Epithelial cell of esophagus (primary cell): ENCODE measurements around the gene FBXW4.

Experiments used
- DNase-seq: peaks from one replicate; pipeline ENCODE4 v3.0.0; 2010; ENCODE audit warnings: low read depth
- H3K4me3 ChIP-seq: 2 replicates; pipeline ENCODE4 v1.5.1; 2011; ENCODE audit warnings: mild to moderate bottlenecking, low read length, control low read depth
- CTCF ChIP-seq: IDR thresholded peaks from 2 replicates; pipeline ENCODE4 v1.5.1; 2011; ENCODE audit warnings: low read depth, mild to moderate bottlenecking, low read length, control low read depth, inconsistent platforms; ENCODE audit not compliant: insufficient read depth; ENCODE audit errors: missing control alignments

Gene FBXW4

GRCh38 chr10:101650863-101651262 lies 44.1 kb downstream of the FBXW4 start:
- no peak for TF ChIP-seq CTCF
- no peak overlapping the region for H3K4me3 ChIP-seq
- no peak for DNase-seq

DNA sequence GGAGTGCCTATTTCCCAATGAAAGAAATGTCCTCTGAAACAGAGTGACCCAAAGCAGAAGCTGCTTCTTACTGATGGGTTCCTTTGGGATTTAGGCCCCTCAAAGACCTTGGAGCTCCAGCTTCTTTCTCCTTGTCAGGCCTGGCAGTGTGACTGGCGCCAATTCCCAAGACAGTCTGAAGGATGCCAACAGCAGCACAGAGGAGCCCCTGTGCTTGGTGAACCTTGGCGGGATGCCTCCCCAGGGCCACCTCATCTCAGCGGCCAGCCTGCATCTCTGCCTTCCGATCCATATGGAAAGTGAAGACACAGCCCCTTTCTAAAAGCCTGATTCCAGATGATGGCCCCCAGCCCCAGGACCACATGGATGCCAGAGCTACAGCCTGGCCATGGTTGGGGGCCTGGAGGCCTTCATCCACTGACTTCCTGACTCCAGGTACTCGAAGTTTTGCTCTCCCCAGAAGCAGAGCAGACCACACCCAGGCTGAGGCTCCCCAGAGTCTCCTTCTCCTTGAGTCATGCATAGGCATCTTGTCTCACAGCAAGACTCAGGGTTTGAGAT lies 45.4 kb downstream of the FBXW4 start:
- peak; percentile 15 for DNase-seq
- TF ChIP-seq CTCF: no peak

GRCh38 chr10:101647255-101647654 lies 47.7 kb downstream of the FBXW4 start:
- H3K4me3 ChIP-seq: no peak overlapping the region
- DNase-seq: no peak
- TF ChIP-seq CTCF: no peak

More for the DNA sequence above, 45.4 kb downstream of the FBXW4 start:
- H3K4me3 ChIP-seq: no peak overlapping the region

DNA sequence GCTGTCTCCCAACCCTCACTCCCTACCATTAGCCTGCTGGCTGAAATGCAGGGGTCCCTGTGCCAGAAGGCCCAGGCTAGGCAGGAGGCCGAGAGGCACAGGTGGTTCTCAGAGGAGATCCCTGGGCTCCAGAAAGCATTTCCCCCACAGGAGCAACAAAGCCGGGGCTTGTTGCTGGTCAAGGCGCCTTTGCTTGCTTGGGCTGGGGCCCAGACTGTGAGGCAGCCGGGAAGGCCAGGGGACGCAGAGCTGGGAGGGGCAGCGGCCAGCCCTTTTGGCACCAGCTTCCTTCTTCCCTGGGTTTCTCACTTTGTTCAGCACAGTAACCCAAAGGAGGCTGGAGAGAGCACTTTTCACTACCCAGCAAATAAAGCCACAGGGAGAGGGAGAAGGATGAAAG lies 48.6 kb downstream of the FBXW4 start:
- no peak for TF ChIP-seq CTCF
- no peak overlapping the region for H3K4me3 ChIP-seq
- DNase-seq: no peak

- no peak overlapping the region for H3K4me3 ChIP-seq
- DNase-seq: no peak
- no peak for TF ChIP-seq CTCF
Observed at GRCh38 chr10:101645659-101646058, 49.3 kb downstream of the FBXW4 start.

- H3K4me3 ChIP-seq: no peak overlapping the region
- TF ChIP-seq CTCF: no peak
- no peak for DNase-seq
Observed at GRCh38 chr10:101644002-101644401, 51.0 kb downstream of the FBXW4 start.

GRCh38 chr10:101643546-101643945 lies 51.4 kb downstream of the FBXW4 start:
- no peak for DNase-seq
- no peak for TF ChIP-seq CTCF
- no peak overlapping the region for H3K4me3 ChIP-seq
